Measurements from ENCODE around the gene DNAJC27.

GRCh38 chr2:25009954-25010353 lies 38.2 kb upstream of the DNAJC27 start:
- no peak for TF ChIP-seq EZH2 (IDR thresholded peaks at IDR 0.05; ENCODE audit: borderline replicate concordance, insufficient read depth, low read depth, low read length, poor library complexity, severe bottlenecking)
- no peak for TF ChIP-seq CTCF (IDR thresholded peaks at IDR 0.05)

Measured in B cell (primary cell).